H1 (cell line): ENCODE measurements around the gene BOLA1. TPM values are rescaled to one million over a fixed set of nuclear protein-coding genes. Genes with fewer than 3 reads are reported as not detected.

Source experiments
- CTCF ChIA-PET: fragments of 300-600 bp; sonication (Branson Sonifier 250); formaldehyde crosslinking; loops from one replicate; lab custom pipeline; 2021; ENCODE audit not compliant: partially characterized antibody; lab: Charles Lee
- POLR2A ChIA-PET: fragments of 300-600 bp; sonication (Branson Sonifier 250); formaldehyde crosslinking; loops from one replicate; lab custom pipeline; 2021; ENCODE audit warnings: inconsistent platforms; ENCODE audit not compliant: partially characterized antibody; lab: Charles Lee
- DNase-seq, 2 experiments: peaks; one replicate each; pipeline versions ENCODE4 v3.0.0 to v3.0.0-alpha.2; 2010 to 2022; ENCODE audit warnings: low spot score in 2 of 2, low read depth in 1 of 2, mixed read lengths in 1 of 2
- FAIRE-seq: peaks from 2 replicates; lab custom pipeline; 2011; peaks lifted over from hg19 to GRCh38; lab: Jason Lieb, UNC
- H2AFZ ChIP-seq: 2 replicates; pipeline ENCODE4 v1.8.1; 2012; ENCODE audit warnings: low read length, inconsistent platforms
- H2AK5ac ChIP-seq: 2 replicates; pipeline ENCODE4 v1.6.1; 2013; ENCODE audit warnings: low read depth, low read length
- H2BK120ac ChIP-seq: replicated peaks from 2 replicates; pipeline ENCODE3; 2013; ENCODE audit warnings: low read depth, low read length, inconsistent platforms
- H2BK12ac ChIP-seq: 2 replicates; pipeline ENCODE4 v1.6.1; 2013; ENCODE audit warnings: low read depth, low read length
- H2BK15ac ChIP-seq: 2 replicates; pipeline ENCODE4 v1.6.1; 2013; ENCODE audit warnings: low read length
- H2BK20ac ChIP-seq: 2 replicates; pipeline ENCODE4 v1.6.1; 2013; ENCODE audit warnings: low read length
- H2BK5ac ChIP-seq: 2 replicates; pipeline ENCODE4 v1.6.1; 2013; ENCODE audit warnings: low read depth, low read length
- H3K14ac ChIP-seq: 2 replicates; pipeline ENCODE4 v1.6.1; 2013; ENCODE audit warnings: inconsistent platforms; ENCODE audit not compliant: insufficient read length
- H3K18ac ChIP-seq: 2 replicates; pipeline ENCODE4 v1.6.1; 2013; ENCODE audit warnings: low read length; ENCODE audit errors: extremely low read depth
- H3K23ac ChIP-seq: 2 replicates; pipeline ENCODE4 v1.6.1; 2013; ENCODE audit warnings: inconsistent platforms; ENCODE audit not compliant: insufficient read length
- H3K23me2 ChIP-seq: 2 replicates; pipeline ENCODE4 v1.6.1; 2013; ENCODE audit warnings: low read depth, low read length
- H3K27ac ChIP-seq: 2 replicates; pipeline ENCODE4 v1.6.1; 2011; ENCODE audit warnings: low read depth, low read length, inconsistent platforms
- H3K27me3 ChIP-seq, 4 experiments: replicated peaks in 1 of 4; 1 replicate in 1 of 4; 2 replicates in 3 of 4; pipeline versions ENCODE4 v1.6.1 to v1.8.1; 2011 to 2013; ENCODE audit warnings: low read length in 3 of 4, mild to moderate bottlenecking in 3 of 4, inconsistent platforms in 2 of 4, mixed read lengths in 2 of 4, moderate library complexity in 1 of 4; ENCODE audit not compliant: control insufficient read depth in 3 of 4, insufficient read depth in 3 of 4; ENCODE audit errors: extremely low read depth in 1 of 4
- H3K36me3 ChIP-seq, 4 experiments: 2 replicates each; pipeline versions ENCODE4 v1.6.1 to v1.8.1; 2011 to 2013; ENCODE audit warnings: mild to moderate bottlenecking in 4 of 4, low read length in 3 of 4, moderate library complexity in 2 of 4, control low read depth in 1 of 4, inconsistent platforms in 1 of 4; ENCODE audit not compliant: insufficient read depth in 4 of 4, control insufficient read depth in 2 of 4
- H3K4ac ChIP-seq: replicated peaks from 2 replicates; pipeline ENCODE3; 2013; ENCODE audit warnings: low read length, low read depth, mixed read lengths, inconsistent platforms; ENCODE audit not compliant: insufficient read length
- H3K4me1 ChIP-seq, 4 experiments: replicated peaks in 1 of 4; 1 replicate in 1 of 4; 2 replicates in 3 of 4; pipeline versions ENCODE4 v1.6.1 to v1.8.1; 2011 to 2013; ENCODE audit warnings: low read length in 3 of 4, inconsistent platforms in 2 of 4, mixed read lengths in 1 of 4; ENCODE audit not compliant: insufficient read depth in 4 of 4, control insufficient read depth in 3 of 4
- H3K4me2 ChIP-seq, 2 experiments: 2 replicates each; pipeline versions ENCODE4 v1.6.1 to v1.8.1; 2011 to 2013; ENCODE audit warnings: low read depth in 2 of 2, low read length in 2 of 2, control low read depth in 1 of 2, inconsistent platforms in 1 of 2, mild to moderate bottlenecking in 1 of 2; ENCODE audit not compliant: insufficient read depth in 1 of 2
- H3K4me3 ChIP-seq, 4 experiments: fragments of 200-600, 300-600 bp in 1 of 4; sonication (generic), shearing (Covaris generic), sonication (Bioruptor Twin) in 1 of 4; 2 replicates each; pipeline versions ENCODE4 v1.5.1 to v1.8.1; 2011 to 2016; ENCODE audit warnings: low read length in 4 of 4, low read depth in 3 of 4, control low read depth in 2 of 4, inconsistent platforms in 2 of 4, mild to moderate bottlenecking in 2 of 4, mixed read lengths in 1 of 4, moderate library complexity in 1 of 4; ENCODE audit not compliant: insufficient read depth in 2 of 4; ENCODE audit errors: extremely low read depth in 1 of 4
- H3K56ac ChIP-seq: replicated peaks from 2 replicates; pipeline ENCODE3; 2013; ENCODE audit warnings: low read depth, mild to moderate bottlenecking, mixed read lengths, low read length, inconsistent platforms; ENCODE audit not compliant: insufficient read length
- H3K79me1 ChIP-seq: 2 replicates; pipeline ENCODE4 v1.6.1; 2013; ENCODE audit warnings: low read depth, low read length, control low read depth
- H3K79me2 ChIP-seq, 2 experiments: 2 replicates each; pipeline versions ENCODE4 v1.6.1 to v1.8.1; 2012 to 2013; ENCODE audit warnings: low read length in 2 of 2, mild to moderate bottlenecking in 2 of 2, inconsistent platforms in 1 of 2; ENCODE audit not compliant: insufficient read depth in 2 of 2, control insufficient read depth in 1 of 2
- H3K9ac ChIP-seq, 4 experiments: replicated peaks in 1 of 4; 1 replicate in 1 of 4; 2 replicates in 3 of 4; pipeline versions ENCODE4 v1.6.1 to v1.8.1; 2011 to 2013; ENCODE audit warnings: low read depth in 3 of 4, low read length in 3 of 4, control low read depth in 2 of 4, mild to moderate bottlenecking in 2 of 4, moderate library complexity in 2 of 4, inconsistent platforms in 1 of 4; ENCODE audit errors: extremely low read depth in 1 of 4
- H3K9me3 ChIP-seq, 2 experiments: 2 replicates each; pipeline versions ENCODE4 v1.6.1 to v1.8.1; 2012 to 2013; ENCODE audit warnings: mild to moderate bottlenecking in 2 of 2, moderate library complexity in 2 of 2, control low read depth in 1 of 2, inconsistent platforms in 1 of 2, low read depth in 1 of 2, low read length in 1 of 2, mixed read lengths in 1 of 2; ENCODE audit not compliant: insufficient read depth in 2 of 2
- H4K20me1 ChIP-seq, 2 experiments: replicated peaks in 1 of 2; 2 replicates each; pipeline versions ENCODE3 to v1.8.1; 2011 to 2013; ENCODE audit warnings: inconsistent platforms in 2 of 2, low read length in 2 of 2, mild to moderate bottlenecking in 1 of 2; ENCODE audit not compliant: insufficient read depth in 2 of 2, control insufficient read depth in 1 of 2
- H4K5ac ChIP-seq: 2 replicates; pipeline ENCODE4 v1.6.1; 2013; ENCODE audit warnings: low read length, low read depth, mixed read lengths, inconsistent platforms; ENCODE audit not compliant: insufficient read length
- H4K8ac ChIP-seq: 2 replicates; pipeline ENCODE4 v1.8.0; 2013; ENCODE audit warnings: mild to moderate bottlenecking, moderate library complexity, low read length, inconsistent platforms; ENCODE audit not compliant: insufficient read depth; ENCODE audit errors: extremely low read depth
- H4K91ac ChIP-seq: replicated peaks from 2 replicates; pipeline ENCODE3; 2013; ENCODE audit warnings: low read length, mixed read lengths, inconsistent platforms; ENCODE audit not compliant: insufficient read length
- JUN ChIP-seq: IDR thresholded peaks from 2 replicates; pipeline ENCODE4 v1.6.1; 2011; ENCODE audit warnings: low read depth, mild to moderate bottlenecking, improper control_type of control experiment, low read length
- RFX5 ChIP-seq: IDR thresholded peaks from 2 replicates; pipeline ENCODE4 v1.6.1; 2011; ENCODE audit warnings: low read depth, low read length, improper control_type of control experiment, borderline replicate concordance
- RNF2 ChIP-seq: fragments of 200-900, 300-1000 bp; sonication (generic); IDR thresholded peaks from 2 replicates; pipeline ENCODE4 v1.7.1; 2016; ENCODE audit warnings: borderline replicate concordance, low read depth, mild to moderate bottlenecking, antibody characterized with exemption, low read length; ENCODE audit not compliant: poor library complexity, severe bottlenecking; ENCODE audit errors: missing control alignments
- RXRA ChIP-seq: IDR thresholded peaks from 2 replicates; pipeline ENCODE4 v1.6.1; 2011; ENCODE audit warnings: low read depth, mild to moderate bottlenecking, low read length, moderate library complexity; ENCODE audit not compliant: insufficient read depth
- SP4 ChIP-seq: IDR thresholded peaks from 2 replicates; pipeline ENCODE4 v1.6.1; 2012; ENCODE audit warnings: low read length, inconsistent platforms
- TAF7 ChIP-seq: optimal IDR thresholded peaks from 2 replicates; pipeline ENCODE3; 2011; ENCODE audit warnings: low read depth, mild to moderate bottlenecking, inconsistent platforms, low read length, moderate library complexity, borderline replicate concordance
- WGBS, 2 experiments: shearing (Covaris generic) in 1 of 2; methylation state at CpG; one replicate each; pipeline versions ENCODE4 v1.1.6 to v1.1.7; 2013 to 2015; ENCODE audit warnings: low lambda C conversion rate in 2 of 2, mixed read lengths in 2 of 2, inconsistent platforms in 1 of 2, low coverage in 1 of 2, missing lambda C conversion rate in 1 of 2; ENCODE audit not compliant: insufficient replicate concordance in 2 of 2, insufficient coverage in 1 of 2, insufficient read length in 1 of 2; ENCODE audit errors: extremely low coverage in 1 of 2, missing lambda C conversion rate in 1 of 2; 5-methylcytosine and 5-hydroxymethylcytosine counted together
- polyA plus RNA-seq, 7 experiments: library from polyadenylated mRNA; depleted of rRNA in 3 of 7; stranded (reverse) in 5 of 7; unstranded in 2 of 7; fragments of >200 nt in 5 of 7; fragments of 200-250 nt in 2 of 7; gene quantifications; 1 replicate in 5 of 7; 2 replicates in 1 of 7; 4 replicates in 1 of 7; pipeline versions ENCODE4 v1.2.1 to v1.2.3, GENCODE V29; 2011 to 2013; ENCODE audit warnings: missing spikeins in 2 of 7, mixed read lengths in 2 of 7
- total RNA-seq: library from RNA; stranded (reverse); fragmentation: NEBNext Ultra II Directional; extraction: Animal tissue kit (Norgen Biotek cat#: 25700); gene quantifications from 2 replicates; pipeline ENCODE4 v1.2.1, GENCODE V29; 2021

Gene BOLA1
- total and polyA plus RNA-seq, 2 of the 8 experiments (the other 6 are each of a cell fraction or from before 2014, with no cell fraction given), result 8.1 to 15.4 TPM

DNA sequence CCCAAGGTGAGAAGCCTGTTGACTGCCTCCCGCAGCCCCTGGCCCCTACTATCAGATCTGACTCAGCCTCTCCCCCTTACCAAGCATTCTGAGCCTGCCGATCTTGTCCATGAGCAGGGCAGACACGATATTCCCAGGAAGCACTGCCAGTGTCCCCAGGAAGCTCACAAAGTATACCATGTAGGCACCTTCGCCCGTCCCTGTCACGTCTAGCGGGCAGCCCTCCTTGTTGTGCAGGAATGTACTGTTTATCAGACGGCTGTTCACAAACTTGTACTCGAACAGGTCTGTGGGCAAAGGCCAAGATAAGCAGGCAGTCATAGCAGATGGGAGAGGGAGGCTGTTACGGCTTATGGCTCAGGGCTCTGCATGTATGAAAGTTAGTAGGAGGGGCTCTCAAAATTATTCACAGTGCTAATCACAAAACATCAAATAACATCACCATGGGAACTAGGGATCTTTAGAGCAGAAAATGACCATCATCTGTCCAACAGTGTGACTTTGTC, 7.3 kb downstream of the BOLA1 start:
- Histone ChIP-seq H4K91ac (no peak overlapping the region), H3K79me1 (no peaks in the 10 kb centered on the region; the same call in 1 of the 2 replicates), H2AFZ (no peak overlapping the region), H2BK12ac (no peak overlapping the region), H4K8ac (no peak overlapping the region), H2BK20ac (no peak overlapping the region), H4K5ac (no peak overlapping the region), H3K14ac (no peak overlapping the region), H3K4ac (no peak overlapping the region), H2BK15ac (no peak overlapping the region), H3K18ac (no peak overlapping the region), H3K36me3 (peaks cover 7 to 36% (median 25%) of the 10 kb centered on the region in 4 experiments; a peak in 5 of 8 replicates), H4K20me1 (no peaks in the 10 kb centered on the region), H3K4me1 (peaks cover 0 to 3% (median 0%) of the 10 kb centered on the region in 4 experiments; a peak in 1 of 7 replicates), H3K4me3 (no peak overlapping the region), H3K79me2 (no peaks in the 10 kb centered on the region), H3K9me3 (no peaks in the 10 kb centered on the region), H2BK5ac (no peak overlapping the region), H2AK5ac (no peak overlapping the region), H3K56ac (no peak overlapping the region), H3K23me2 (no peaks in the 10 kb centered on the region), H3K23ac (no peak overlapping the region), H3K4me2 (no peak overlapping the region), H3K27me3 (no peaks in the 10 kb centered on the region), H2BK120ac (no peak overlapping the region), H3K27ac (no peak overlapping the region), H3K9ac (no peak overlapping the region)
- ChIA-PET POLR2A (interaction anchor here (1.0 to 3.3 kb wide), 4 partner anchors 11 to 97 kb away, joined by 3 to 10 read pairs (median 4); partner anchors contain the start of gene SV2A), CTCF (no interaction called here)
- FAIRE-seq (no peak), DNase-seq (no peak)
- WGBS, 2 experiments, result 94% methylated on average over 10 of the region's 10 CpGs; no CpG with 5 or more reads in 1 of the 2 experiments
- no peak for TF ChIP-seq RNF2
- no peak for TF ChIP-seq RFX5
- no peak for TF ChIP-seq RXRA
- no peak for TF ChIP-seq SP4
- TF ChIP-seq TAF7, result no peak
- TF ChIP-seq JUN, result no peak
- TF ChIP-seq, all 59 proteins: peak for 0
